Prostate gland (tissue), 2 donors: ENCODE results near the gene ZNF547.

Source experiments
- CTCF ChIP-seq, 4 experiments: fragments of 200-600 bp in 2 of 4; fragments of 450-650 bp in 2 of 4; sonication (generic) in 2 of 4; IDR thresholded peaks; 1 replicate in 3 of 4; 2 replicates in 1 of 4; pipeline ENCODE4 v1.5.1; 2016 to 2019; ENCODE audit warnings: antibody characterized with exemption in 4 of 4, mild to moderate bottlenecking in 2 of 4, moderate library complexity in 2 of 4
- POLR2A ChIP-seq: fragments of 450-650 bp; IDR thresholded peaks from one replicate; pipeline ENCODE4 v1.6.1; 2016; ENCODE audit warnings: antibody characterized with exemption, mild to moderate bottlenecking

- TF ChIP-seq CTCF (IDR thresholded peaks at IDR 0.05) (no peak), POLR2A (no peak)
Observed at GRCh38 chr19:57389194-57389729, 25.9 kb downstream of the ZNF547 start.
